GM12878 (cell line): Measurements from ENCODE around the gene C1QTNF3.
"Not testable (repeated sequence)": the region's sequence is repeated elsewhere in the genome, so short reads cannot be mapped to it uniquely, and the experiment has no call there.

Source experiments
- CTCF ChIP-seq, 3 experiments: IDR thresholded peaks in 2 of 3; conservative IDR thresholded peaks in 1 of 3; 2 replicates each; pipeline ENCODE4 v1.5.1; 2011; ENCODE audit warnings: low read depth in 3 of 3, low read length in 3 of 3, mild to moderate bottlenecking in 3 of 3, control low read depth in 2 of 3, moderate library complexity in 2 of 3, inconsistent platforms in 1 of 3, mixed read lengths in 1 of 3; ENCODE audit not compliant: control insufficient read depth in 2 of 3, insufficient read depth in 1 of 3; ENCODE audit errors: extremely low read depth in 1 of 3
- EZH2 ChIP-seq: IDR thresholded peaks from 2 replicates; pipeline ENCODE4 v1.6.1; 2012; ENCODE audit warnings: low read depth, mild to moderate bottlenecking, control low read depth, inconsistent platforms, low read length, borderline replicate concordance; ENCODE audit not compliant: control insufficient read depth
- NKRF ChIP-seq: fragments of 450-650 bp; conservative IDR thresholded peaks from 2 replicates; pipeline ENCODE4 v1.6.1; 2017; ENCODE audit warnings: mild to moderate bottlenecking, moderate library complexity
- POLR2A ChIP-seq: IDR thresholded peaks from 2 replicates; pipeline ENCODE4 v1.6.1; 2011; ENCODE audit warnings: low read depth, mild to moderate bottlenecking, low read length
- POLR2AphosphoS5 ChIP-seq: IDR thresholded peaks from 2 replicates; pipeline ENCODE4 v1.6.1; 2011; ENCODE audit warnings: mild to moderate bottlenecking, low read length, inconsistent platforms
- RAD21 ChIP-seq: IDR thresholded peaks from 2 replicates; pipeline ENCODE4 v1.6.1; 2011; ENCODE audit warnings: mild to moderate bottlenecking, low read depth, low read length, moderate library complexity; ENCODE audit not compliant: insufficient read depth
- RB1 ChIP-seq: fragments of 450-650 bp; formaldehyde crosslinking; IDR thresholded peaks from 2 replicates; pipeline ENCODE4 v1.6.1; 2017; ENCODE audit warnings: mild to moderate bottlenecking, borderline replicate concordance
- TAF1 ChIP-seq: IDR thresholded peaks from 2 replicates; pipeline ENCODE4 v1.6.1; 2011; ENCODE audit warnings: mild to moderate bottlenecking, low read depth, low read length, borderline replicate concordance
- WRNIP1 ChIP-seq: IDR thresholded peaks from 2 replicates; pipeline ENCODE4 v1.6.1; 2011; ENCODE audit warnings: low read depth, low read length, improper control_type of control experiment, borderline replicate concordance
- YY1 ChIP-seq: IDR thresholded peaks from 2 replicates; pipeline ENCODE4 v1.6.1; 2011; ENCODE audit warnings: low read depth, mild to moderate bottlenecking, low read length

- not testable (repeated sequence) for TF ChIP-seq NKRF; POLR2A; YY1; TAF1; EZH2; CTCF (IDR thresholded peaks at IDR 0.05 in 2 of 3, conservative IDR thresholded peaks at IDR 0.05 in 1 of 3; ENCODE audit: control insufficient read depth in 2 of 3, extremely low read depth in 1 of 3, insufficient read depth in 1 of 3, low read depth in 3 of 3, low read length in 3 of 3); RB1; WRNIP1; POLR2AphosphoS5; RAD21
Observed at GRCh38 chr5:34089802-34090201, 46.8 kb upstream of the C1QTNF3 start.
